ENCODE results near the gene SUPT6H.

- no peak for TF ChIP-seq CTCF (IDR thresholded peaks at IDR 0.05)
- TF ChIP-seq EP300 (IDR thresholded peaks at IDR 0.05; ENCODE audit: borderline replicate concordance in 1 of 2, low read depth in 1 of 2, low read length in 1 of 2), result no peak
- no peak for TF ChIP-seq NRF1 (IDR thresholded peaks at IDR 0.05; ENCODE audit: low read depth, low read length)
- no peak for TF ChIP-seq POLR2AphosphoS5 (IDR thresholded peaks at IDR 0.05; ENCODE audit: low read depth, low read length)
- no peak for TF ChIP-seq SIN3A (IDR thresholded peaks at IDR 0.05; ENCODE audit: borderline replicate concordance, low read depth, low read length)
- TF ChIP-seq JUND (IDR thresholded peaks at IDR 0.05), result no peak
These were observed 45.7 kb upstream of the SUPT6H start for GRCh38 chr17:28616281-28616680.
